Measurements from ENCODE around the gene GLDN.

The GLDN gene

GRCh38 chr15:51322621-51323296, 18.7 kb upstream of the GLDN start:
- no peak for DNase-seq (ENCODE audit: low read depth)

- DNase-seq (ENCODE audit: low read depth): no peak
Measured at GRCh38 chr15:51323749-51324148, 17.7 kb upstream of the GLDN start.

DNA sequence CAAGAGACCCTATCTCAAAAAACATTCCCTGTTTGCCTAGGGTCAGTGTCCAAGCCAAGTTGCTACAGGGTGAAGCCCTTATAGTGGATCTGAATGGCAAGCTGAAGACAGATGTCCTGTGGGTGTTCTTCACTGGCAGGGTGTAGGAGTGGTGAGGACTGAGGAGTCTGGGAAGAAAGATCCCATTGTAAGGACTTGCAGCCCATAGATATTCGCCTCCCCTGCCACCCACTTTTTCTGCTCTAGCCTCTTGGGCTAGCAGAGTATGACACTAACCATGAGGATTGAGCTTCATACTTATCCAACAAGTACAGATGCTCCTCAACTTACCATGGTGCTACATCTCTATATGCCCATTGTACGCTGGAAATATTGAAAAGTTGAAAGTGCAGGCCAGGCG, 16.3 kb upstream of the GLDN start:
- no peak for DNase-seq (ENCODE audit: low read depth)

GRCh38 chr15:51327081-51327480, 14.4 kb upstream of the GLDN start:
- DNase-seq (ENCODE audit: low read depth): no peak

- no peak for DNase-seq (ENCODE audit: low read depth)
Measured at GRCh38 chr15:51328926-51329325, 12.5 kb upstream of the GLDN start.

GRCh38 chr15:51331141-51331540, 10.3 kb upstream of the GLDN start:
- no peak for DNase-seq (ENCODE audit: low read depth)

- no peak for DNase-seq (ENCODE audit: low read depth)
Measured at GRCh38 chr15:51332206-51333147, 9.0 kb upstream of the GLDN start.

- no peak for DNase-seq (ENCODE audit: low read depth)
Measured at GRCh38 chr15:51333571-51333970, 7.9 kb upstream of the GLDN start.

- DNase-seq (ENCODE audit: low read depth): no peak
Measured at GRCh38 chr15:51334011-51334451, 7.4 kb upstream of the GLDN start.

DNA sequence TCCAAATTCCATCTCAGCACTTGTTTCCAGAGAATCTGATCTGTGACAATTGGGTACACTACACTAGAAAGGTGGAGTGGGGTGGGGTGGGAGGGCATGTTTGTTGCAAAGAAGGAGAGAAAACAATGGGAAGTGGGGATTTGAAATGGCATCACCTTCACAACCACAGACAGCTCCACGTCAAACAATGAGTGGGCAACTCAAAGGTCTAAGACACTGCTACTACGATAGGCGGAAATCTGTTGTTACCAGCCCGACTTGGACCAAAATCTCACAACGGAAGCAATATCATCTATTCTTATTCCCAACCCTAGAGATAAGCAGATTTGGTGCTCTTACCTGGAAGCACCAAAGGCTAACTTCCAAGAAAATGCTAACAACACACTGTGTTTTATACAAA, 6.4 kb upstream of the GLDN start:
- DNase-seq (ENCODE audit: low read depth): no peak

DNA sequence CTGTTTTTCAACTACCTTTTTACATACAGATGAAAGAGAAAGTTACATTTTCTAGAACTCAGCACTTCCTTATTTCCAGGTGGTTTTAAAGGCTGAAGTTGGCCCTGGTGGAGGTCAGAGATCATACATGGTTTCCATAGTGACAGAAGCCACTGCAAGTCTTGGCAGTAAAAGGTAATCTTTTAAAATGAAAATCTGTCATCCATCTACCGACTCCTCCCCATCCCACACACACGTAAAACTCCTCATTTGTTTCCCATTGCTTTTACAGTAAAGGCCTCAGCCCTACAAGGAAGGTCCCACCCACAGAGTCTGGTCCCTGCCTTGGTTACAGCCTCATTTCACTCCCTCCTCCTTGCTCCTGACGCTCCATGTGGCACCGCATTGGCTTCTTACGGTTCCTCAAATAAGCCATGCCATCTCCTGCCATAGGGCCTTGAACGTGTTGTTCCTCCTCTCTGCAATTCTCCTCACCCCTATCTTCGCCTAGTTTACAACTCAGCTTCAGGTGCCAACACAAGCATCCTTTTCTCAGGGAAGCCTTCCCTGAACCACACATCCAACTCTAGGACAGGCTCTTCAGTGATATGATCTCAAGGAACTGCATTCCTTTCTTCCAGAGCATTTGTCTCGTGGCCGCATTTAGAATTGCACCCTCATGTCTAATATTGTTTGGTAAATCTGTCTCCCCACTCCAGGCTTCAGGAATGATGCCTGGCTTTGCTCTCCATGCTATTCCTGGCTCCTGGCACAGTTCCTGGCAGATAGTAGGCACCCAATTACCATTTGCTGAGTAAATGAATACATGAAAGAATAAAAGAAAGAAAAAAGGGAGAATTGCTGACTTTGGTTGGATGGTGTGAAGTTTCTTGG, 5.7 kb upstream of the GLDN start:
- DNase-seq (ENCODE audit: low read depth): no peak

GRCh38 chr15:51338496-51338895, 3.0 kb upstream of the GLDN start, which contains the start of gene CYP19A1:
TSS of gene CYP19A1 (minus strand) at chr15:51338596. CDS start at chr15:51242912, 95,684 bp downstream.
- DNase-seq (ENCODE audit: low read depth): no peak

GRCh38 chr15:51342227-51342999, 958 bp downstream of the GLDN start:
- no peak for DNase-seq (ENCODE audit: low read depth)

GRCh38 chr15:51343466-51343865, 2.0 kb downstream of the GLDN start:
- DNase-seq (ENCODE audit: low read depth): no peak

DNA sequence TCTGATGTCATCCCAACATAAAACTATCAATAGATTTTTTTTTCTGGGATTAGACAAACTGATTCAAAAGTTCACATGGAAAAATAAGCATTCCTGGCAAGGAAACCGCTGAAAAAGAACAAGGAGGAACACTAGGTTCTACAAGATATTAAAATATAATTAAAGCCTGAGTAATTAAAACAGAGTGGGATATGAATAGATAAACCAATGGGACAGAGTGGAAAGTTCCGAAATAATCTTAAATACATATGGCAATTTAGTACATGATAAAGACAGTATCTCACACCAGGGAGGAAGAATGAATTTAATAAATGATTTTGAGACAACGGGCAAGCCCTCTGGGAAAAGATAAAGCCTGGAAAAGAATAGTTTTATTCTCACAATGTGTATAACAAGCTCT, 4.7 kb downstream of the GLDN start:
- DNase-seq (ENCODE audit: low read depth): no peak

GRCh38 chr15:51348688-51349087, 7.2 kb downstream of the GLDN start:
- DNase-seq (ENCODE audit: low read depth): no peak

DNA sequence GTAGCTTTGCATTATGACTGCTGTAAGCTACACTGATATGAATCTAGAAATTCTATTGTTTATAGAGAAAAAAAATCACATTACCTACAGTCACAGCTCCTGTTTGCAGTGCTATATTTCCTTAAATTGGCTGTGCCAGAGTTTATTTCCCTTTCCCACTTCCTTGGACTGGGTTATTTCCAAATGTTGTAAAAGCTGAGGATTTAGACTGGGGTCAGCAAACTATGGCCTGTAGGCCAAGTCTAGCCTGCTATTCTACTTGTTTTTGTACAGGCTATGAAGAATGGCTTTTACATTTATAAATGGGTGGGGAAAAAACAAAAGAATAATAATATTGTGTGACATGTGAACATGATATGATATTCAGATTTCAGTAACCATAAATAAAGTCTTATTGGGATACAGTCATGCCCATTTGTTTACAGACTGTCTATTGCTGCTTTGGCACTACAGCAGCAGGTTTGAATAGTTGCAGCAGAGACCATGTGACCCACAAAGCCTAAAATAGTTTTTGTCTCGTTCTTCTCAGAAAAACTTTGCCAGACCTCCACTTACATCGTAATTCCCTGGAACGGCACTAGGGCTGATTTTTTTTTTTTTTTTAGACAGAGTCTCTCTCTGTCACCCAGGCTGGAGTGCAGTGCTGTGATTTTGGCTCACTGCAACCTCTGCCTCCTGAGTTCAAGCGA, 7.8 kb downstream of the GLDN start:
- no peak for DNase-seq (ENCODE audit: low read depth)

GRCh38 chr15:51350723-51351122, 9.3 kb downstream of the GLDN start:
- DNase-seq (ENCODE audit: low read depth): no peak

- no peak for DNase-seq (ENCODE audit: low read depth)
Measured at GRCh38 chr15:51353976-51354375, 12.5 kb downstream of the GLDN start.

GRCh38 chr15:51355096-51355495, 13.6 kb downstream of the GLDN start:
- DNase-seq (ENCODE audit: low read depth): no peak

DNA sequence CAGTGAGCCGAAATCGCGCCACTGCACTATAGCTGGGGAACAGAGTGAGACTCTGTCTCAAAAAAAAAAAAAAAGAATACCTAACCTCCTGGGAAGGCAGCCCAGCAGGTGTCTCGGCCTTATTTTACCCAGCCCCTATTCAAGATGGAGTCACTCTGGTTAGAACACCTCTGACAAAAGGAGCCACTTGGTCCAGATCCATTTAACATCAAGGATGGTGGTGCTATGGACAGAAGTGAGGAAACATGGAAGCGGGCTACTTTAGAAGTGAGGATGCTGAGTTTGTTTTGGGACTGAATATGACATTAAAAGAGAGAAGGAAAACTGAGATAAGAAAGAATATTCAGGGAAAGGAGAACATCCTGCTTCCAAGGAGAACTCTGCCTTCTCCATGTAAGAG, 14.7 kb downstream of the GLDN start:
- no peak for DNase-seq (ENCODE audit: low read depth)

All from T follicular helper cell (primary cell).